ENCODE results near the gene ZNRF3. TPM values are rescaled to one million over a fixed set of nuclear protein-coding genes. Genes with fewer than 3 reads are reported as not detected.

Gene ZNRF3
- total RNA-seq, 1 donor from 2014 or later, result 6.7 TPM

- Mint-ChIP-seq H3K27ac (ENCODE audit: unreplicated experiment) (no peak overlapping the region), H3K9me3 (ENCODE audit: low read depth) (no peaks in the 10 kb centered on the region), H3K36me3 (ENCODE audit: low read depth) (no peaks in the 10 kb centered on the region), H3K27me3 (ENCODE audit: low read depth) (no peaks in the 10 kb centered on the region), H3K4me1 (ENCODE audit: low read depth) (peaks cover 6% of the 10 kb centered on the region), H3K4me3 (ENCODE audit: unreplicated experiment) (no peak overlapping the region)
- no peak for TF ChIP-seq CTCF (IDR thresholded peaks at IDR 0.05)
- no peak for DNase-seq (ENCODE audit: low spot score)
Observed at GRCh38 chr22:28934026-28934425, 50.7 kb downstream of the ZNRF3 start.

- TF ChIP-seq CTCF (IDR thresholded peaks at IDR 0.05), result no peak
- no peak for DNase-seq (ENCODE audit: low spot score)
- Mint-ChIP-seq H3K9me3 (ENCODE audit: low read depth) (no peaks in the 10 kb centered on the region), H3K27me3 (ENCODE audit: low read depth) (no peaks in the 10 kb centered on the region), H3K36me3 (ENCODE audit: low read depth) (no peaks in the 10 kb centered on the region), H3K4me3 (ENCODE audit: unreplicated experiment) (no peak overlapping the region), H3K27ac (ENCODE audit: unreplicated experiment) (no peak overlapping the region), H3K4me1 (ENCODE audit: low read depth) (peaks cover 6% of the 10 kb centered on the region)
Observed at GRCh38 chr22:28935140-28935539, 51.8 kb downstream of the ZNRF3 start.

- Mint-ChIP-seq H3K4me3 (ENCODE audit: unreplicated experiment) (no peak overlapping the region), H3K27me3 (ENCODE audit: low read depth) (no peaks in the 10 kb centered on the region), H3K4me1 (ENCODE audit: low read depth) (peaks cover under 1% of the 10 kb centered on the region), H3K9me3 (ENCODE audit: low read depth) (no peaks in the 10 kb centered on the region), H3K36me3 (ENCODE audit: low read depth) (no peaks in the 10 kb centered on the region), H3K27ac (ENCODE audit: unreplicated experiment) (no peak overlapping the region)
- TF ChIP-seq CTCF (IDR thresholded peaks at IDR 0.05), result peak; percentile 36
- no peak for DNase-seq (ENCODE audit: low spot score)
Observed at GRCh38 chr22:28935713-28936112, 52.3 kb downstream of the ZNRF3 start.

GRCh38 chr22:28936200-28936599 is 52.8 kb downstream of the ZNRF3 start:
- Mint-ChIP-seq H3K4me1 (ENCODE audit: low read depth) (no peaks in the 10 kb centered on the region), H3K27me3 (ENCODE audit: low read depth) (no peaks in the 10 kb centered on the region), H3K9me3 (ENCODE audit: low read depth) (no peaks in the 10 kb centered on the region), H3K27ac (ENCODE audit: unreplicated experiment) (no peak overlapping the region), H3K36me3 (ENCODE audit: low read depth) (no peaks in the 10 kb centered on the region), H3K4me3 (ENCODE audit: unreplicated experiment) (no peak overlapping the region)
- DNase-seq (ENCODE audit: low spot score), result no peak
- no peak for TF ChIP-seq CTCF (IDR thresholded peaks at IDR 0.05)

GRCh38 chr22:28937206-28938025 is 54.0 kb downstream of the ZNRF3 start:
- Mint-ChIP-seq H3K27me3 (ENCODE audit: low read depth) (no peaks in the 10 kb centered on the region), H3K4me1 (ENCODE audit: low read depth) (no peaks in the 10 kb centered on the region), H3K27ac (ENCODE audit: unreplicated experiment) (no peak overlapping the region), H3K4me3 (ENCODE audit: unreplicated experiment) (no peak overlapping the region), H3K9me3 (ENCODE audit: low read depth) (no peaks in the 10 kb centered on the region), H3K36me3 (ENCODE audit: low read depth) (no peaks in the 10 kb centered on the region)
- DNase-seq (ENCODE audit: low spot score), result no peak
- no peak for TF ChIP-seq CTCF (IDR thresholded peaks at IDR 0.05)

All from chondrocyte (in vitro differentiated cells).